Measurements from ENCODE around the gene ANKRD35.

Gene ANKRD35

DNA sequence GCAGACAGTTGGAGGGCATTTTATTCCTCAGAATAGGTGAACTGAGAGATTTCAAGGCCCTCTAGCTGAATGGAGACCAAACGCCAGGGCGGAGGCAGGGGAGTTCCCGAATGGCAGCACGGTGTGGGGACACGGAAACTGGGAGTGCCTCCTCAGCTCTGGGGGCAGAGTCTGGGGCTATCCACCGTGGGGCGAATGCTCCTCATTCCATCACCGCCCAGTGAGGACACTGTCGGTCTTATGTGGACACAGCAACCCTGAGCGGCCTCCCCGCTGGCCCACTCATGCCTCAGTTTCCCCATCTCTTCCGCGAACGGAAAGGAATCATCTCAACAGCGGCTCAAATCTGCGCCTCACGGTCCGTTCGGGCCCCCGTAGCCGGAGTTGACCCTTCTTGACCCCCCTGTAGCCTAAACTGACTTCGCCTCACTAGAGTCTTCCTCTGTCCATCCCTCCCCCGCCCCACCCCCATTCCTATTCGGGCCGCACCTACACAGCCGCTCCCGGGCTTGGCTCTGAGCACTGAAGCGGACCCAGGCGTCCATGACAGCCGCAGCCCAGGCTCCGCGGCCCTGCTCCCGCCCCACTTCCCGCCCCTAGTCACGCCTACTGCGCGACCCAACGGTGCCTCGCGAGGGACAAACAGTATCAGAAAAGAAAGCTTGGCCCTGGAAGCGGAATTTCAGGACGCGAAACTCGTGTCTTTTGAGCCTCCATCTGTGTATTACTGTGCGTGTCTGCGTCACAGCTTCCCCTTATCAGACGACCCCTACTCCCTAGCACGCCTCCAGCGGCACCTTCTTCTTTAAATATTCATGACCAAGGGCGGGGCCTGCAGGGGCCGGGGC lies 32.7 kb upstream of the ANKRD35 start, which contains the start of gene PEX11B:
PEX11B (minus strand) TSS at position 574 of the 848 bp plus-strand sequence; CDS start at position 545, 29 bp downstream.
- Histone ChIP-seq H3K27ac (ENCODE audit: low read length) (peak within 1 kb of the TSS; percentile 84), H3K27me3 (ENCODE audit: control insufficient read depth in 1 of 2, insufficient read depth in 2 of 2, low read length in 2 of 2) (no peaks in the 10 kb centered on the region), H3K36me3 (ENCODE audit: control insufficient read depth in 2 of 2, insufficient read depth in 2 of 2, low read length in 2 of 2) (peaks cover 7 to 16% of the 10 kb centered on the region in 2 donors), H3K9ac (ENCODE audit: low read length in 2 of 2) (peak within 1 kb of the TSS; percentile 90 to 97), H3K4me1 (ENCODE audit: control insufficient read depth, insufficient read depth, low read length) (peaks cover 28% of the 10 kb centered on the region), H3K4me3 (ENCODE audit: low read length in 2 of 2) (peak within 1 kb of the TSS; percentile 98 to 99), H3K9me3 (ENCODE audit: control insufficient read depth in 2 of 2, low read length in 2 of 2) (no peaks in the 10 kb centered on the region)

DNA sequence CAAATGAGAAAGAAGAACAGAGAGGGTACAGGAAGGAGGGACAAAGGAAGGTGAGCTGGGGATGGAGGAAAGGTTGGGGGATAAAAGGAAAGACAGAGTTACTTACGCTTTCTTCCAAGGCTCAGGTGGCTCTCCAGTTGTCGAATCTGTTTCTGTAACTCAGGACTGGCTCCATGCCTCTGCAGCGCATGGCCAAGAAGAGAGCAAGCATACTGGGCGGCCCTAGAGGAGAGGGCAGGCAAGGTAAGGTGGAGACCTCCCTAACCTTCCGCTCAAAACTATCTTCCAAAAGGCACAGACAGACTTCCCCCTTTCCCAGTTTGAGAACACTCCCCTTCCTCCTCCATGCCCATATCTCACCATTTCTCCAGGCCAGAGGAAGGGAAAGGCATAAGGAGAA lies 31.9 kb upstream of the ANKRD35 start:
- Histone ChIP-seq H3K27ac (ENCODE audit: low read length) (peak overlapping the region; percentile 84), H3K36me3 (ENCODE audit: control insufficient read depth in 2 of 2, insufficient read depth in 2 of 2, low read length in 2 of 2) (peaks cover 7 to 16% of the 10 kb centered on the region in 2 donors), H3K9ac (ENCODE audit: low read length in 2 of 2) (peak overlapping the region; percentile 90 to 97), H3K4me1 (ENCODE audit: control insufficient read depth, insufficient read depth, low read length) (peaks cover 28% of the 10 kb centered on the region), H3K4me3 (ENCODE audit: low read length in 2 of 2) (peak overlapping the region; percentile 98 to 99), H3K27me3 (ENCODE audit: control insufficient read depth in 1 of 2, insufficient read depth in 2 of 2, low read length in 2 of 2) (no peaks in the 10 kb centered on the region), H3K9me3 (ENCODE audit: control insufficient read depth in 2 of 2, low read length in 2 of 2) (no peaks in the 10 kb centered on the region)

GRCh38 chr1:145916745-145917144 lies 31.1 kb upstream of the ANKRD35 start:
- Histone ChIP-seq H3K27ac (ENCODE audit: low read length) (no peak overlapping the region), H3K9ac (ENCODE audit: low read length in 2 of 2) (no peak overlapping the region), H3K9me3 (ENCODE audit: control insufficient read depth in 2 of 2, low read length in 2 of 2) (no peaks in the 10 kb centered on the region), H3K36me3 (ENCODE audit: control insufficient read depth in 2 of 2, insufficient read depth in 2 of 2, low read length in 2 of 2) (peaks cover 14 to 21% of the 10 kb centered on the region in 2 donors), H3K27me3 (ENCODE audit: control insufficient read depth in 1 of 2, insufficient read depth in 2 of 2, low read length in 2 of 2) (no peaks in the 10 kb centered on the region), H3K4me1 (ENCODE audit: control insufficient read depth, insufficient read depth, low read length) (peaks cover 28% of the 10 kb centered on the region), H3K4me3 (ENCODE audit: low read length in 2 of 2) (peak overlapping the region in 1 of 2 donors; percentile 9)

DNA sequence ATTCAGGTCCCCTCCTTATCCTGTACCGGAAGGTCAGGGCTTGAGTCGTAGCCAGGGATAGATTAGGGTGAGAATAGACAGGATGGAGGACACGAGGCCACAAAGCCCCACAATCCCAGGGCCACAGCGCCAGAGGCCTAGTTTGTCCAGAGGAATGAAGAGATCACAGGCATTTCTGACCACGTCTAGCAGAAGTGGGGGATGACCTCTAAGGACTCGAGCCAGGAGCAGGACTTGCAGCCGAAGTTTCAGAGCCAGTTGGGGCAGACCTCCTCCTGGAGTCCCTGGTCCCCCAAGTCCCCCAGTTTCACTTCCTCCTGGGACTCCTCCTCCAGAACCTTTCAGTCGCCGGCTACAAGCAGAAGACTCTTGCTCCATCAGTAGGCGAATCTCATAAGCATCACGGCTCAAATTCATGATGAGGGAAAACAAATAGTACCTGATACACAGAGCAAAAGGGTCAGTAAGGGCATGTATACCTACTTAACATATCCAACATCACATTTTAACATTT lies 26.5 kb upstream of the ANKRD35 start:
- Histone ChIP-seq H3K27me3 (ENCODE audit: control insufficient read depth in 1 of 2, insufficient read depth in 2 of 2, low read length in 2 of 2) (no peaks in the 10 kb centered on the region), H3K4me1 (ENCODE audit: control insufficient read depth, insufficient read depth, low read length) (peaks cover 8% of the 10 kb centered on the region), H3K9me3 (ENCODE audit: control insufficient read depth in 2 of 2, low read length in 2 of 2) (no peaks in the 10 kb centered on the region), H3K27ac (ENCODE audit: low read length) (no peak overlapping the region), H3K9ac (ENCODE audit: low read length in 2 of 2) (no peak overlapping the region), H3K4me3 (ENCODE audit: low read length in 2 of 2) (no peak overlapping the region), H3K36me3 (ENCODE audit: control insufficient read depth in 2 of 2, insufficient read depth in 2 of 2, low read length in 2 of 2) (peaks cover 20 to 27% of the 10 kb centered on the region in 2 donors)

GRCh38 chr1:145908653-145909052 lies 23.0 kb upstream of the ANKRD35 start:
- Histone ChIP-seq H3K4me3 (ENCODE audit: low read length in 2 of 2) (no peak overlapping the region), H3K36me3 (ENCODE audit: control insufficient read depth in 2 of 2, insufficient read depth in 2 of 2, low read length in 2 of 2) (peaks cover 14% of the 10 kb centered on the region in 2 donors), H3K9ac (ENCODE audit: low read length in 2 of 2) (no peak overlapping the region), H3K9me3 (ENCODE audit: control insufficient read depth in 2 of 2, low read length in 2 of 2) (no peaks in the 10 kb centered on the region), H3K27me3 (ENCODE audit: control insufficient read depth in 1 of 2, insufficient read depth in 2 of 2, low read length in 2 of 2) (no peaks in the 10 kb centered on the region), H3K27ac (ENCODE audit: low read length) (no peak overlapping the region), H3K4me1 (ENCODE audit: control insufficient read depth, insufficient read depth, low read length) (peaks cover 4% of the 10 kb centered on the region)

GRCh38 chr1:145906954-145907753 lies 21.5 kb upstream of the ANKRD35 start:
- Histone ChIP-seq H3K9ac (ENCODE audit: low read length in 2 of 2) (no peak overlapping the region), H3K27me3 (ENCODE audit: control insufficient read depth in 1 of 2, insufficient read depth in 2 of 2, low read length in 2 of 2) (no peaks in the 10 kb centered on the region), H3K36me3 (ENCODE audit: control insufficient read depth in 2 of 2, insufficient read depth in 2 of 2, low read length in 2 of 2) (peaks cover 11 to 14% of the 10 kb centered on the region in 2 donors), H3K4me1 (ENCODE audit: control insufficient read depth, insufficient read depth, low read length) (peaks cover 4% of the 10 kb centered on the region), H3K4me3 (ENCODE audit: low read length in 2 of 2) (no peak overlapping the region), H3K9me3 (ENCODE audit: control insufficient read depth in 2 of 2, low read length in 2 of 2) (no peaks in the 10 kb centered on the region), H3K27ac (ENCODE audit: low read length) (no peak overlapping the region)

GRCh38 chr1:145901312-145902021 lies 15.8 kb upstream of the ANKRD35 start:
- Histone ChIP-seq H3K27me3 (ENCODE audit: control insufficient read depth in 1 of 2, insufficient read depth in 2 of 2, low read length in 2 of 2) (peaks cover 0 to under 1% of the 10 kb centered on the region in 2 donors), H3K27ac (ENCODE audit: low read length) (no peak overlapping the region), H3K9me3 (ENCODE audit: control insufficient read depth in 2 of 2, low read length in 2 of 2) (no peaks in the 10 kb centered on the region), H3K9ac (ENCODE audit: low read length in 2 of 2) (no peak overlapping the region), H3K36me3 (ENCODE audit: control insufficient read depth in 2 of 2, insufficient read depth in 2 of 2, low read length in 2 of 2) (no peaks in the 10 kb centered on the region), H3K4me3 (ENCODE audit: low read length in 2 of 2) (no peak overlapping the region), H3K4me1 (ENCODE audit: control insufficient read depth, insufficient read depth, low read length) (no peaks in the 10 kb centered on the region)

DNA sequence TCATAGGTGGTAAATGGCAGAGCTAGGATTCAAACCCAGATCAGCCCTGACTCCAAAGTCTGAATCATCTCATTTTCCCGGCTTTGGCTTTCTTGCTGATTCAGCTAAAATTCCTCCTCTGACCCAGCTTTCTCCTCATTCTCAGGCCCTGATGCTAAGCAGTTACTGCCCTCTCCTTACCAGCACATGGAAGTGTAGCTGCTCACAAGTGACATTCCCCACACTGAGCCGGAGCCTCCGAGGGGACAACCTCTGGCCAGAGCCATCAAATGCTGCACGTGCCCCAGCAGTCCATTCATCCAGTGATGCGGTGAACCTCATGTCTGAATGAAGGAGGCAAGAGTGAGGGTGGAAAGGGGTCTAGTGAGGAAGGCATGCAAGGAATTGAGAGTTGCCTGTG lies 13.1 kb upstream of the ANKRD35 start:
- Histone ChIP-seq H3K4me3 (ENCODE audit: low read length in 2 of 2) (no peak overlapping the region), H3K4me1 (ENCODE audit: control insufficient read depth, insufficient read depth, low read length) (no peaks in the 10 kb centered on the region), H3K27me3 (ENCODE audit: control insufficient read depth in 1 of 2, insufficient read depth in 2 of 2, low read length in 2 of 2) (peaks cover 0 to 2% of the 10 kb centered on the region in 2 donors), H3K36me3 (ENCODE audit: control insufficient read depth in 2 of 2, insufficient read depth in 2 of 2, low read length in 2 of 2) (no peaks in the 10 kb centered on the region), H3K9ac (ENCODE audit: low read length in 2 of 2) (no peak overlapping the region), H3K9me3 (ENCODE audit: control insufficient read depth in 2 of 2, low read length in 2 of 2) (no peaks in the 10 kb centered on the region), H3K27ac (ENCODE audit: low read length) (no peak overlapping the region)

DNA sequence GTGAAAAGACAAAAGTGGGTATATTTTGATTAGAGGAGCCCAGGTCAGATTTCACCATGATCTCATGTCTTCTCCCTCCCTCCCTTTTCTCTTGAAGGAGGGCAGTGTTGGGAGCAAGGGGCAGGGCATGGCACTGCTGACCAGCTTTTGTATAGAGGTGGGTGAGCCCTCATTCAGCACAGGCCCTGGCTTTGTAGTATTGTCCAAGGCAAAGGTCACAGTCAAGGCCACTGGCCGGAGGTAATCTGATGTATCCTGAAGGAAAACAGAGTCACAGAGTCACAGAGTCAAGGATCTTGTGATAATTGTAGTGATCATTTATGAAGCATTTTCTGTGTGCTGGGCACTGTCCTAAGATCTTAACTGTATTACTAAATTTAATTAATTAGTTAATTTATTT lies 12.3 kb upstream of the ANKRD35 start:
- Histone ChIP-seq H3K36me3 (ENCODE audit: control insufficient read depth in 2 of 2, insufficient read depth in 2 of 2, low read length in 2 of 2) (no peaks in the 10 kb centered on the region), H3K4me3 (ENCODE audit: low read length in 2 of 2) (no peak overlapping the region), H3K27ac (ENCODE audit: low read length) (no peak overlapping the region), H3K4me1 (ENCODE audit: control insufficient read depth, insufficient read depth, low read length) (no peaks in the 10 kb centered on the region), H3K27me3 (ENCODE audit: control insufficient read depth in 1 of 2, insufficient read depth in 2 of 2, low read length in 2 of 2) (peaks cover 0 to 2% of the 10 kb centered on the region in 2 donors), H3K9me3 (ENCODE audit: control insufficient read depth in 2 of 2, low read length in 2 of 2) (no peaks in the 10 kb centered on the region), H3K9ac (ENCODE audit: low read length in 2 of 2) (no peak overlapping the region)

DNA sequence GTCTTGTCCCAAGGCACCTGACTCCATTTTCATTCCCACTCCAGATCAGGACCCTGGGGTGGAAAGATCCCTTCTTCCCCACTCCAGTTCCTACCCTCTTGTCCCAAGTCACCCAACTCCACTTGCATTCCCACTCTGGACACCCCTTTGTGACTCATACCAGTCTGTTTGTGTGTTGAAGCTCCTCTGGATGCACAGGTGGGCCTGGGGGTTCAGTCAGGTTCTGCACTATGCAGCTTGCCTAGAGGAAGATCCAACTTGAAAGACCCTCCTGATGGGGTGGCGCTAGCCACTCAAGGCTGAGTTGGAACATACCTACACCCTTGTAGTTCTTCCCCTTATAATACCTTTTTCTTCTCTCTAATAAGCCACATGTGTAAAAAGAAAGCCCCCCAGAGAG lies 9.8 kb upstream of the ANKRD35 start:
- H3K36me3 ChIP-seq (ENCODE audit: control insufficient read depth in 2 of 2, insufficient read depth in 2 of 2, low read length in 2 of 2), result no peaks in the 10 kb centered on the region
- no peak overlapping the region for H3K4me3 ChIP-seq (ENCODE audit: low read length in 2 of 2)
- no peak overlapping the region for H3K27ac ChIP-seq (ENCODE audit: low read length)
- H3K9me3 ChIP-seq (ENCODE audit: control insufficient read depth in 2 of 2, low read length in 2 of 2), result no peaks in the 10 kb centered on the region
- peaks cover 14% of the 10 kb centered on the region for H3K4me1 ChIP-seq (ENCODE audit: control insufficient read depth, insufficient read depth, low read length)
- peaks cover 0 to 2% of the 10 kb centered on the region in 2 donors for H3K27me3 ChIP-seq (ENCODE audit: control insufficient read depth in 1 of 2, insufficient read depth in 2 of 2, low read length in 2 of 2)
- H3K9ac ChIP-seq (ENCODE audit: low read length in 2 of 2), result no peak overlapping the region
